ENCODE data around the gene GAB2.
"Not testable (repeated sequence)": the region's sequence is repeated elsewhere in the genome, so short reads cannot be mapped to it uniquely, and the experiment has no call there.

Gene GAB2

GRCh38 chr11:78417175-78417887, at the start of gene GAB2:
Gene GAB2 (minus strand): TSS chr11:78417820. CDS start chr11:78417720, 100 bp downstream.
- DNase-seq = no peak

- DNase-seq = no peak
Observed at GRCh38 chr11:78467370-78467769, 49.8 kb upstream of the GAB2 start.

- no peak for DNase-seq
Observed at GRCh38 chr11:78465169-78465942, 47.7 kb upstream of the GAB2 start.

- DNase-seq = not testable (repeated sequence)
Observed at GRCh38 chr11:78464787-78465168, 47.2 kb upstream of the GAB2 start.

- no peak for DNase-seq
Observed at GRCh38 chr11:78460471-78460870, 42.9 kb upstream of the GAB2 start.

GRCh38 chr11:78459738-78460137, 42.1 kb upstream of the GAB2 start:
- DNase-seq = no peak

- DNase-seq = no peak
Observed at GRCh38 chr11:78457448-78457847, 39.8 kb upstream of the GAB2 start.

- no peak for DNase-seq
Observed at GRCh38 chr11:78453140-78453935, 35.7 kb upstream of the GAB2 start.

GRCh38 chr11:78451371-78452150, 33.9 kb upstream of the GAB2 start:
- no peak for DNase-seq

GRCh38 chr11:78450866-78451265, 33.2 kb upstream of the GAB2 start:
- no peak for DNase-seq

GRCh38 chr11:78449866-78450265, 32.2 kb upstream of the GAB2 start:
- DNase-seq = no peak

GRCh38 chr11:78446210-78446609, 28.6 kb upstream of the GAB2 start:
- no peak for DNase-seq

- no peak for DNase-seq
Observed at GRCh38 chr11:78444726-78445125, 27.1 kb upstream of the GAB2 start.

GRCh38 chr11:78441956-78442355, 24.3 kb upstream of the GAB2 start:
- DNase-seq = no peak

GRCh38 chr11:78438298-78438975, 20.8 kb upstream of the GAB2 start:
- DNase-seq = no peak

- DNase-seq = no peak
Observed at GRCh38 chr11:78432956-78433355, 15.3 kb upstream of the GAB2 start.

GRCh38 chr11:78432058-78432515, 14.5 kb upstream of the GAB2 start:
- DNase-seq = no peak

GRCh38 chr11:78429660-78430059, 12.0 kb upstream of the GAB2 start:
- no peak for DNase-seq

GRCh38 chr11:78429209-78429608, 11.6 kb upstream of the GAB2 start:
- DNase-seq = no peak

GRCh38 chr11:78428773-78429172, 11.2 kb upstream of the GAB2 start:
- DNase-seq = no peak

- DNase-seq = no peak
Observed at GRCh38 chr11:78428266-78428636, 10.6 kb upstream of the GAB2 start.

GRCh38 chr11:78427615-78428265, 10.1 kb upstream of the GAB2 start:
- no peak for DNase-seq
